PC-3 (cell line): ENCODE measurements around the gene GALNT18.

Experiments
- EZH2 ChIP-seq: fragments of 300-600 bp; sonication (generic); IDR thresholded peaks from one replicate; pipeline ENCODE4 v1.6.1; 2017; ENCODE audit warnings: antibody characterized with exemption, mild to moderate bottlenecking, low read length; ENCODE audit not compliant: unreplicated experiment
- TF ChIP-seq, protein P1 (sequence below): fragments of 300-600 bp; sonication (generic); conservative IDR thresholded peaks from 2 replicates; pipeline ENCODE4 v1.5.1; 2017; ENCODE audit warnings: antibody characterized with exemption, low read depth, mild to moderate bottlenecking, low read length

DNA sequence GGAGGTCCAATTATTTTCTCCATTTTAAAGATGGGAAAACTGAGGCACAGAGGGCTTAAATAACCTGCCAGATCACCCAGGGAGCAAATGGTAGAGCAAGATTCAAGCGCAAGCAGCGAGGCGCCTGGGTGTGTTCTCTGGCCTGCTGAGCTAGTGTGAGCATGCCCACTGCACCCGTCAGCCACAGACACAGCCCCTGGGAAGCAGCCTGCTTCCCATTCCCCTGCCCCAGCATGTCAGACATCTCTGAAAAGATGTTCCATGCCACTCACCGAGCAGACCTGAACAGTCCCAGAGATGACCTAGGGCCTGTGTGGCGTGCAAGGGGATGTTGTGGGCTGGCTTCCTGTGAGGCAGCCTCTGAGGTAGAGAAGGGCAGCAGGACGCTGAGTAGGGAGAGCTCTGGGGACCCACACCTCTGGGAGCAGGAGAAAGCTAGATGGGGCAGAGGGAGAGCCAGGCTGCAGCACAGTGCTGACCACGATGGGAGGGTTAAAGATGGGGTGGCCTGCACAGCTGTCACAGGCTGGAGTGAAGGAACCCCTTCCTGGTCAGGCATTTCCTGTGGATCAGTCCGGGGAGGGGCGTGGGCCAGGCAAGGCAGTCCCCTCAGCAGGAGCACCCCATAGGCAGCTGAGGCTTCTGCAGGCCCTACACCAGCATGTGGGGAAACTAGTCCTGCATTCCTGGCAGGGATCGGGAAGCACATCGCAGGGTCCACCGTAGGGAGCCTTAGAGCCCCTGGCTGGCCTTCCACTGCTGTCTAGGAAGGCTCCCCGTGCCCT lies 101.4 kb downstream of the GALNT18 start:
- TF ChIP-seq, protein P1, sequence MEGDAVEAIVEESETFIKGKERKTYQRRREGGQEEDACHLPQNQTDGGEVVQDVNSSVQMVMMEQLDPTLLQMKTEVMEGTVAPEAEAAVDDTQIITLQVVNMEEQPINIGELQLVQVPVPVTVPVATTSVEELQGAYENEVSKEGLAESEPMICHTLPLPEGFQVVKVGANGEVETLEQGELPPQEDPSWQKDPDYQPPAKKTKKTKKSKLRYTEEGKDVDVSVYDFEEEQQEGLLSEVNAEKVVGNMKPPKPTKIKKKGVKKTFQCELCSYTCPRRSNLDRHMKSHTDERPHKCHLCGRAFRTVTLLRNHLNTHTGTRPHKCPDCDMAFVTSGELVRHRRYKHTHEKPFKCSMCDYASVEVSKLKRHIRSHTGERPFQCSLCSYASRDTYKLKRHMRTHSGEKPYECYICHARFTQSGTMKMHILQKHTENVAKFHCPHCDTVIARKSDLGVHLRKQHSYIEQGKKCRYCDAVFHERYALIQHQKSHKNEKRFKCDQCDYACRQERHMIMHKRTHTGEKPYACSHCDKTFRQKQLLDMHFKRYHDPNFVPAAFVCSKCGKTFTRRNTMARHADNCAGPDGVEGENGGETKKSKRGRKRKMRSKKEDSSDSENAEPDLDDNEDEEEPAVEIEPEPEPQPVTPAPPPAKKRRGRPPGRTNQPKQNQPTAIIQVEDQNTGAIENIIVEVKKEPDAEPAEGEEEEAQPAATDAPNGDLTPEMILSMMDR = no peak
- TF ChIP-seq EZH2 = no peak
